CD14-positive monocyte (primary cell): ENCODE results near the gene YDJC. TPM values are rescaled to one million over a fixed set of nuclear protein-coding genes. Genes with fewer than 3 reads are reported as not detected.

Source experiments
- DNase-seq, 3 donors: peaks; one replicate each; pipeline ENCODE4 v3.0.0-alpha.2; 2011 to 2022
- H2AFZ ChIP-seq: 2 replicates; pipeline ENCODE4 v1.6.0; 2012; ENCODE audit warnings: mild to moderate bottlenecking, low read depth, low read length, inconsistent platforms; ENCODE audit not compliant: insufficient read depth, poor library complexity, severe bottlenecking
- H3K27ac ChIP-seq, 2 donors: 1 replicate in 1 of 2; 2 replicates in 1 of 2; pipeline ENCODE4 v1.5.1; 2012 to 2013; ENCODE audit warnings: low read length in 2 of 2, control low read depth in 1 of 2, inconsistent platforms in 1 of 2, low read depth in 1 of 2, mild to moderate bottlenecking in 1 of 2
- H3K27me3 ChIP-seq, 2 donors: one replicate each; pipeline versions ENCODE4 v1.6.0 to v1.6.1; 2011 to 2013; ENCODE audit warnings: low read length in 2 of 2; ENCODE audit not compliant: control insufficient read depth in 2 of 2, insufficient read depth in 2 of 2
- H3K36me3 ChIP-seq, 2 donors: replicated peaks in 1 of 2; 1 replicate in 1 of 2; 2 replicates in 1 of 2; pipeline versions ENCODE4 v1.5.1 to v1.6.1; 2012 to 2013; ENCODE audit warnings: low read length in 2 of 2, control low read depth in 1 of 2, inconsistent platforms in 1 of 2, mild to moderate bottlenecking in 1 of 2; ENCODE audit not compliant: insufficient read depth in 2 of 2, control insufficient read depth in 1 of 2
- H3K4me1 ChIP-seq, 2 donors: 1 replicate in 1 of 2; 2 replicates in 1 of 2; pipeline versions ENCODE4 v1.5.1 to v1.6.1; 2012 to 2013; ENCODE audit warnings: low read length in 2 of 2, control low read depth in 1 of 2, inconsistent platforms in 1 of 2, mild to moderate bottlenecking in 1 of 2, moderate library complexity in 1 of 2; ENCODE audit not compliant: insufficient read depth in 2 of 2, control insufficient read depth in 1 of 2
- H3K4me2 ChIP-seq: replicated peaks from 2 replicates; pipeline ENCODE3; 2012; ENCODE audit warnings: low read length, moderate library complexity, mild to moderate bottlenecking; ENCODE audit not compliant: poor library complexity, severe bottlenecking; ENCODE audit errors: extremely low read depth
- H3K4me3 ChIP-seq, 3 experiments: fragments of 200-600 bp in 1 of 3; sonication (generic) in 1 of 3; replicated peaks in 1 of 3; 1 replicate in 2 of 3; 2 replicates in 1 of 3; pipeline ENCODE4 v1.5.1; 2011 to 2013; ENCODE audit warnings: low read length in 3 of 3, mild to moderate bottlenecking in 3 of 3, control low read depth in 2 of 3, low read depth in 2 of 3, inconsistent platforms in 1 of 3, moderate library complexity in 1 of 3
- H3K79me2 ChIP-seq: 2 replicates; pipeline ENCODE4 v1.6.0; 2012; ENCODE audit warnings: mild to moderate bottlenecking, control low read depth, inconsistent platforms, low read length, moderate library complexity; ENCODE audit not compliant: insufficient read depth
- H3K9ac ChIP-seq: 2 replicates; pipeline ENCODE4 v1.6.0; 2017; ENCODE audit warnings: low read length, mild to moderate bottlenecking; ENCODE audit not compliant: insufficient read depth, poor library complexity, severe bottlenecking
- H3K9me3 ChIP-seq, 2 donors: replicated peaks in 1 of 2; 1 replicate in 1 of 2; 2 replicates in 1 of 2; pipeline versions ENCODE4 v1.5.1 to v1.6.1; 2012 to 2013; ENCODE audit warnings: low read length in 2 of 2, control low read depth in 1 of 2; ENCODE audit not compliant: control insufficient read depth in 1 of 2, insufficient read depth in 1 of 2
- H4K20me1 ChIP-seq: 2 replicates; pipeline ENCODE4 v1.6.0; 2012; ENCODE audit warnings: mild to moderate bottlenecking, low read length, control low read depth, moderate library complexity; ENCODE audit not compliant: insufficient read depth
- H3K27ac Mint-ChIP-seq, 7 donors: one replicate each; pipeline ENCODE4 v1.8.0; 2020; ENCODE audit warnings: mild to moderate bottlenecking in 7 of 7, mixed read lengths in 7 of 7, moderate library complexity in 6 of 7, inconsistent platforms in 2 of 7
- H3K27me3 Mint-ChIP-seq, 3 donors: one replicate each; pipeline ENCODE4 v1.8.0; 2021 to 2022; ENCODE audit warnings: low read depth in 3 of 3, mild to moderate bottlenecking in 3 of 3, mixed read lengths in 3 of 3, moderate library complexity in 3 of 3, inconsistent platforms in 1 of 3
- H3K36me3 Mint-ChIP-seq, 2 donors: one replicate each; pipeline ENCODE4 v1.8.0; 2020; ENCODE audit warnings: mixed read lengths in 2 of 2, inconsistent platforms in 1 of 2, mild to moderate bottlenecking in 1 of 2
- H3K4me1 Mint-ChIP-seq: one replicate; pipeline ENCODE4 v1.8.0; 2020; ENCODE audit warnings: mild to moderate bottlenecking, mixed read lengths
- H3K4me3 Mint-ChIP-seq, 2 donors: one replicate each; pipeline ENCODE4 v1.8.0; 2020; ENCODE audit warnings: mild to moderate bottlenecking in 2 of 2, mixed read lengths in 2 of 2, moderate library complexity in 1 of 2
- H3K9me3 Mint-ChIP-seq, 7 donors: one replicate each; pipeline ENCODE4 v1.8.0; 2020 to 2022; ENCODE audit warnings: mixed read lengths in 7 of 7, mild to moderate bottlenecking in 6 of 7, moderate library complexity in 6 of 7, inconsistent platforms in 2 of 7
- CTCF ChIP-seq: fragments of 200-600 bp; IDR thresholded peaks from one replicate; pipeline ENCODE4 v1.8.0; 2022; ENCODE audit warnings: antibody characterized with exemption, mild to moderate bottlenecking
- WGBS: methylation state at CpG from one replicate; pipeline ENCODE4 v1.1.5; 2013; ENCODE audit warnings: missing lambda C conversion rate; ENCODE audit not compliant: insufficient coverage; 5-methylcytosine and 5-hydroxymethylcytosine counted together
- intact Hi-C, 2 donors: fragments of 100-400 bp; cut with micrococcal nuclease; formaldehyde crosslinking; loops; one replicate each; pipeline versions ENCODE4 v1.15.0 to v1.15.1; 2023
- polyA plus RNA-seq, 3 donors: library from polyadenylated mRNA; depleted of rRNA in 1 of 3; unstranded in 2 of 3; stranded (reverse) in 1 of 3; fragments of 300-500 nt in 2 of 3; fragments of >200 nt in 1 of 3; fragmentation: Illumina TruSeq in 2 of 3; gene quantifications; 1 replicate in 2 of 3; 2 replicates in 1 of 3; pipeline ENCODE4 v1.2.3, GENCODE V29; 2012 to 2021

Gene YDJC
- polyA plus RNA-seq, 3 donors: 26.5 to 32.9 (median 26.7) TPM

DNA sequence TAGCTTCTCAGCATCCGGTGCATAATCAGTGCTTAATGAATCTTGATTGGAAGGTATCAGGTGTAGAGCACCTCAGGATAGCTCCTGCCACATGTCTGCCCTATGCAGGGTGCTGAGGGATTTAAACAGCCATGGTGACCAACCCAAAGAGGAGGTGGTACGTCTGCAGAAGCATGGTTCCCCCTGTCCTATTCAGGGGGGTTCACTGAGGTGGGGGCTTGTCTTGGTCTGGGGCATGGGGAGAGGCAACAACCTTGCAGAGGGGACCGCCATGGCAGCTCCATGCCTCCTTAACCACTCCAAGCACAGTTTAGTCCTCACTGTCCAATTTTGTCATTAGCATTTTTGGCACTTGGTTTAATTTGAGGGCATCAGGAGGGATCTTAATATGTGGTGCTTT lies 37.4 kb downstream of the YDJC start:
- H3K27ac Mint-ChIP-seq: peak overlapping the region in 1 of 7 donors; percentile 20
- peaks cover 99% of the 10 kb centered on the region for H3K79me2 ChIP-seq
- H3K4me3 ChIP-seq: no peak overlapping the region
- no peaks in the 10 kb centered on the region for H3K27me3 ChIP-seq
- intact Hi-C loops: no loop called here
- no peak for TF ChIP-seq CTCF
- H3K4me1 ChIP-seq: peaks cover 9 to 12% of the 10 kb centered on the region in 2 donors
- H2AFZ ChIP-seq: no peak overlapping the region
- H3K27me3 Mint-ChIP-seq: peaks cover 0 to 3% (median 0%) of the 10 kb centered on the region in 3 donors
- no peak overlapping the region for H3K4me3 Mint-ChIP-seq
- H3K9me3 Mint-ChIP-seq: no peaks in the 10 kb centered on the region
- WGBS: no CpG with 5 or more reads among the region's 3 CpGs
- no peaks in the 10 kb centered on the region for H3K9me3 ChIP-seq
- H3K9ac ChIP-seq: no peak overlapping the region
- H3K4me1 Mint-ChIP-seq: peaks cover 46% of the 10 kb centered on the region
- DNase-seq: no peak
- peaks cover 31 to 72% of the 10 kb centered on the region in 2 donors for H3K36me3 ChIP-seq
- no peak overlapping the region for H3K27ac ChIP-seq
- peaks cover 42 to 67% of the 10 kb centered on the region in 2 donors for H3K36me3 Mint-ChIP-seq
- peaks cover 99% of the 10 kb centered on the region for H4K20me1 ChIP-seq
- H3K4me2 ChIP-seq: no peak overlapping the region

- Histone ChIP-seq H3K36me3 (peaks cover 31 to 69% of the 10 kb centered on the region in 2 donors), H3K79me2 (peaks cover 99% of the 10 kb centered on the region), H2AFZ (no peak overlapping the region), H3K4me3 (no peak overlapping the region), H3K27ac (peak overlapping the region in 1 of 2 donors; percentile 27), H3K4me1 (peaks cover 15% of the 10 kb centered on the region in 2 donors), H3K9me3 (no peaks in the 10 kb centered on the region), H3K9ac (no peak overlapping the region), H4K20me1 (peaks cover 99% of the 10 kb centered on the region), H3K27me3 (no peaks in the 10 kb centered on the region), H3K4me2 (no peak overlapping the region)
- 44% methylated on average over 7 of the region's 9 CpGs for WGBS
- intact Hi-C loops: no loop called here
- no peak for TF ChIP-seq CTCF
- Mint-ChIP-seq H3K36me3 (peaks cover 40 to 67% of the 10 kb centered on the region in 2 donors), H3K9me3 (no peaks in the 10 kb centered on the region), H3K27me3 (peaks cover 0 to 3% (median 0%) of the 10 kb centered on the region in 3 donors), H3K27ac (peak overlapping the region in 4 of 7 donors; percentile 41 to 87 (median 81)), H3K4me1 (peaks cover 50% of the 10 kb centered on the region), H3K4me3 (no peak overlapping the region)
- no peak for DNase-seq
These were observed 38.1 kb downstream of the YDJC start for GRCh38 chr22:21591695-21592094.
